H4 (cell line): ENCODE results near the gene COL20A1. TPM values are rescaled to one million over a fixed set of nuclear protein-coding genes. Genes with fewer than 3 reads are reported as not detected.
"Not testable (repeated sequence)": the region's sequence is repeated elsewhere in the genome, so short reads cannot be mapped to it uniquely, and the experiment has no call there.

Experiments
- DNase-seq: peaks from one replicate; pipeline ENCODE4 v3.0.0-alpha.2; 2015; ENCODE audit warnings: low spot score
- total RNA-seq: library from RNA; depleted of rRNA; stranded (reverse); fragments of >200 nt; shearing (Covaris generic); gene quantifications from 2 replicates; pipeline ENCODE4 v1.2.3, GENCODE V29; 2014; rRNA removed

Gene COL20A1
- total RNA-seq, 1 experiment from 2014 or later = 0.27 TPM

DNA sequence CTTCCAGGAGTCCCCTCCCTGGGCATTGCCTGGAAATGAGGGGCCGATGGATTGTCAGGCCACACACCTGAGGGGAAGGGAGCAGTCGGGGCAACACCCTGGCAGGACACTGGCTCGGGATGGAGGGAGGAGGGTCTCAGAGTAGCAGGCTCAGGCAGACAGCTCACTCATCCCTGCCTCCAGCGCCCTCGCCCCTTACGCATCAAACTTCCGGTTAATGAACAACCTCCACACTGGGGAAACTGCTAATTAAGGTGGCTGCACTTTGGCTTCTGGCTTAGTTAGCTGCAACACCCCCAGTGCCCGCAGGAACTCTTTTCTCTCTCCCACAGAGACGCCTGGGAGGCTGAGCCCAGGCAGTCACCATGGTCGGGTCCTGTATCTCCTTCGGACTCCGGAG lies 81.5 kb downstream of the COL20A1 start:
- DNase-seq = no peak

GRCh38 chr20:63375438-63375837 lies 82.5 kb downstream of the COL20A1 start:
- no peak for DNase-seq

DNA sequence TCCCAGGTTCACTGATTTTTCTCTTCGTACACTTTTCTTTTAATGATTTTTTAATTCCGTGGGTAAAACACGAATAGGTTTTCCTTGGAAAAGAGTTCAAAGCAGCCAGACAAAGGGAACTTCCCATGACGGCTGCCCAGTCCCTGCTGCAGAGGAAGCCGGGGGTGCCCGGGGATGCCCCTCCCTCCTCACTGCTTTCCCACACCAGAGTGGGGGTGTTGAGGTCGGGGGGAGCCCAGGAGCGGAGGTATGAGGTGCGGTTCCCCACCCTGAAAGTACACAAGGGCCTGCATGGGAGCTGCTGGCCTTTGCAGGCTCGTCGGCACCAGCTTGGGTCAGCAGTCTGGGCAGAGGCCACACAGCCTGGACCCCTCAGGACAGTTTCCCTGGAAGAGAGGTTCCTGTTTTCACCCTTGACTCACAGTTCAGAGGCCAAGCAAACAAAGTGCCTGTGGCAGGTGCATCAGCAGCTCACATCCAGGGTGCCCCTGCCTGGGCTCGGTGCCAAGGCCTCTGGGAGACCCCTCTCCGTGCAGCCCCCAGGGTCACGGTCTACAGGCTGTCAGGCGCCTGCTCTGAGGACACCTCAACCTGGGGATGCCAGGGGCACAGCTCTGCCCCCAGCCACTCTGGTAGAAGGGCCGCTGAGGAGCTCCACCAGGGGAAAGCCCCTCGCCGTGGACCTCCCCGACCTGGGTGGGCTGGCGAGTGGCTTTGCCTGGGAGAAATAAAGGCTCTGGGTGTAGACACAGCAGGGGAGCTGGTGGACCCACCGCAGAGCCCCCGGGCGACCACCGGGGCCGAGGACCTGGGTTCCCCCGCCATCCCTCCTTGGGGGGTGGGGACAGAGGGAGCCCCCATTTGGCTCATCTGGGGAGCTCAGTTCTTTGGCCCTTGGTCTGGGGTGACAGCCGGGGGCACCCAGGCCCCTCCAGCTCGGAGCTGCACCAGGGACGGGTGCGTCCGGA lies 83.6 kb downstream of the COL20A1 start:
- DNase-seq = no peak

- no peak for DNase-seq
Measured at GRCh38 chr20:63377256-63377941, 84.4 kb downstream of the COL20A1 start.

GRCh38 chr20:63377951-63378381 lies 85.0 kb downstream of the COL20A1 start:
- no peak for DNase-seq

DNA sequence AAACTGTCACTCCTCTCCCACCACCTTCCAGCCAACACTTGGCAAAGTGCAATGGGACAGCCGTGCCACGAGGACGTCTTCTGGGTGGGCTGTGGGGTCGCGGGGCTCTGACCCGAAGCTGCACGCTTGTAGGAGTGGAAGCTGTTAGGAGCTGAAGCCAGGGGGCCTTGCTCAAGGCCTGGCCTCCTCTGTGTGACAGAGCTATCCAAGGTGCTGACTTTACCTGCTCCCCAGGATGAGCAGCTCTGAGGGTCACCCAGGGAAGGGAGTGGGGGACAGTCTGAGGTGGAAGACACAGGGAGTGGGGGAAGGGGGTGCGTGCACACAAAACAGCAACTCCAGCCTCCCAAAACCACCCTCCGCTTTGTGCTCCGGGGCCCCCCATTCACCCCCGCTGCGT lies 85.6 kb downstream of the COL20A1 start:
- no peak for DNase-seq

GRCh38 chr20:63379296-63379695 lies 86.3 kb downstream of the COL20A1 start:
- DNase-seq = no peak

- DNase-seq = not testable (repeated sequence)
Measured at GRCh38 chr20:63379872-63380271, 86.9 kb downstream of the COL20A1 start.

GRCh38 chr20:63380346-63380870 lies 87.4 kb downstream of the COL20A1 start:
- no peak for DNase-seq

DNA sequence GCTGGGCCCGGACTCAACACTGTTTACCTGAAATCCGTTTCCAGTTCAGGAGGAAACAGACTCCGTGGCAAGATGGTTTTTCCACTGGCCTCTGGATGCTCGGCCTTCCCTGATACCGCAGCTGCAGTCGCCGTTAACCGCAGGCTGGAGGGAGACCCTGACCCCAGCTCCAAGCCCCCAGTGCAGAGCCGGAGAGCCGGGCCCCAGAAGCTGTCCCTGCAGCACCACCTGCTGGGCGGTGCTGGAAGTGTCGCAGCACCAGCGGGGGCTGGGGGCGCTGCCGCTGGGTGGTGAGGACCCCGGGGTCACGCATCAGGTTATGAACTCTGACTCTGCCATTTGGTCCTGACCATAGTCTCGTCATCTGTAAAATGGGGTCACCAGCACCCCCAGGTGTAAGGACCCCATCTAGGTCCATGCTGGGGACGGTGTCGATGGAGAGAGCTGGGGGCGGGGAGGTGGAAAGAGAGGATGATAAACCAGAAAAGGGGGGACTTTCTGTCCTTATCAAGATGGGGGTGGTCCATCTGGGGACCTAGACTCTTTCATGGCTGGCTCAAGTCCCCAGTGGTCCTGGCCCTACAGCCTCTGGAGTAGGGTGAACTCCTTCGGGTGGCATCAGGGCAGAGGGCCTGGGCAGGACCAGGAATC lies 88.9 kb downstream of the COL20A1 start:
- no peak for DNase-seq

GRCh38 chr20:63382551-63383300 lies 89.7 kb downstream of the COL20A1 start:
- DNase-seq = no peak

- DNase-seq = no peak
Measured at GRCh38 chr20:63383556-63383955, 90.6 kb downstream of the COL20A1 start.

DNA sequence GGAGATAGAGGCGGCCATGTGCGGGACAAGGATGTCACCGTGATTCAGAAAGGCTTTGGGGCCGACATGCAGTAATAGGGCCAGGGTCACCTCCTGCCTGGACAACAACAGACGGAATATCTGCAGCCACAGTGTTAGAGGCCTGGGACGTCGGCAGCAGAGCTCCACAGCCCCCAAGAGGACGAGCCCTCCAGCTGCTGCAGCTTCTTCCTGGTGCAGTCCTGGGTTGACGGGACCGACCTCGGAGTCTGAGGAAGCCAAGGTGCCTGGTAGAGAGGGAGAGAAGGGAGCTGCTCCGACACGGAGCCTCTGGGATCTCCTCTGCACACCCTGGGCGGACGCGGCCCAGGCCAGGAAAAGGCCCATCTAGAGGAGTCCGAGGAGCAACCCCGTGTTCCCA lies 91.3 kb downstream of the COL20A1 start:
- DNase-seq = no peak

Other genes with a start within 250 kb of the COL20A1 start
- 16.2 and 16.7 TPM in 2 replicates for gene YTHDF1, start 77.1 kb upstream of the COL20A1 start, total RNA-seq
- gene BIRC7, start 57.3 kb upstream of the COL20A1 start, total RNA-seq = 0.14 TPM in 1 of 2 replicates, not detected in the other
- gene NKAIN4, start 38.7 kb upstream of the COL20A1 start, total RNA-seq = 0.78 TPM in 1 of 2 replicates, not detected in the other
- 17.0 and 19.6 TPM in 2 replicates for gene ARFGAP1, start 20.4 kb upstream of the COL20A1 start, total RNA-seq
- gene CHRNA4, start 68.2 kb downstream of the COL20A1 start, total RNA-seq = not detected in 2 replicates
- gene KCNQ2, start 179.5 kb downstream of the COL20A1 start, total RNA-seq = 3.4 and 6.6 TPM in 2 replicates
- gene EEF1A2, start 205.9 kb downstream of the COL20A1 start, total RNA-seq = 181 and 233 TPM in 2 replicates
- 93.2 and 126 TPM in 2 replicates for gene PPDPF, start 227.6 kb downstream of the COL20A1 start, total RNA-seq
- gene PTK6, start 244.2 kb downstream of the COL20A1 start, total RNA-seq = not detected in 2 replicates